Breast epithelium (tissue), 4 donors: ENCODE data around the gene PSMB11. TPM values are rescaled to one million over a fixed set of nuclear protein-coding genes. Genes with fewer than 3 reads are reported as not detected.

Source experiments
- DNase-seq, 2 donors: peaks; one replicate each; pipeline ENCODE4 v3.0.0-alpha.2; 2019; ENCODE audit warnings: low spot score in 2 of 2
- H3K27ac ChIP-seq, 2 donors: fragments of 200-600 bp; sonication (generic) in 1 of 2; one replicate each; pipeline ENCODE4 v1.5.1; 2016 to 2019; ENCODE audit warnings: mild to moderate bottlenecking in 1 of 2
- H3K27me3 ChIP-seq, 2 donors: fragments of 200-600 bp; sonication (generic) in 1 of 2; one replicate each; pipeline versions ENCODE4 v1.5.1 to v1.6.0; 2017 to 2019; ENCODE audit warnings: control low read depth in 1 of 2, mild to moderate bottlenecking in 1 of 2
- H3K36me3 ChIP-seq: fragments of 200-600 bp; one replicate; pipeline ENCODE4 v1.5.1; 2019
- H3K4me1 ChIP-seq, 2 donors: fragments of 200-600 bp; sonication (generic); one replicate each; pipeline ENCODE4 v1.5.1; 2016 to 2019; ENCODE audit warnings: control low read depth in 1 of 2
- H3K4me3 ChIP-seq, 3 donors: fragments of 200-600 bp; sonication (generic); 1 replicate in 2 of 3; 2 replicates in 1 of 3; pipeline ENCODE4 v1.5.1; 2016 to 2019; ENCODE audit warnings: mild to moderate bottlenecking in 3 of 3, moderate library complexity in 2 of 3
- H3K9me3 ChIP-seq, 2 donors: fragments of 200-600 bp; sonication (generic) in 1 of 2; one replicate each; pipeline ENCODE4 v1.5.1; 2016 to 2019; ENCODE audit warnings: control low read depth in 1 of 2
- CTCF ChIP-seq, 3 donors: fragments of 450-650 bp; IDR thresholded peaks; one replicate each; pipeline ENCODE4 v1.5.1; 2016 to 2017; ENCODE audit warnings: antibody characterized with exemption in 3 of 3, mild to moderate bottlenecking in 3 of 3, moderate library complexity in 3 of 3
- POLR2A ChIP-seq: fragments of 450-650 bp; IDR thresholded peaks from one replicate; pipeline ENCODE4 v1.6.1; 2016; ENCODE audit warnings: antibody characterized with exemption, mild to moderate bottlenecking, moderate library complexity
- POLR2AphosphoS5 ChIP-seq, 3 donors: sonication (generic); formaldehyde crosslinking; IDR thresholded peaks; one replicate each; pipeline ENCODE4 v1.6.1; 2017; ENCODE audit warnings: antibody characterized with exemption in 3 of 3
- intact Hi-C: fragments of 100-400 bp; cut with DNase I; formaldehyde crosslinking; loops from one replicate; pipeline ENCODE4 v1.15.1; 2023; ENCODE audit warnings: low total_unique reads
- total RNA-seq, 3 donors: library from RNA; depleted of rRNA; stranded (reverse); fragments of >200 nt; gene quantifications; one replicate each; pipeline ENCODE4 v1.1.0, GENCODE V29; 2016

Gene PSMB11
- total RNA-seq, 3 donors from 2014 or later, result not detected

- no peaks in the 10 kb centered on the region for H3K4me1 ChIP-seq
- H3K4me3 ChIP-seq, result no peak overlapping the region
- no peaks in the 10 kb centered on the region for H3K9me3 ChIP-seq
- intact Hi-C loops, result no loop called here
- H3K27ac ChIP-seq, result no peak overlapping the region
- H3K36me3 ChIP-seq, result no peaks in the 10 kb centered on the region
- DNase-seq, result no peak
- no peaks in the 10 kb centered on the region for H3K27me3 ChIP-seq
- no peak for TF ChIP-seq CTCF (IDR thresholded peaks at IDR 0.05)
- no peak for TF ChIP-seq POLR2AphosphoS5 (IDR thresholded peaks at IDR 0.05)
- TF ChIP-seq POLR2A, result no peak
Observed at GRCh38 chr14:23044840-23045239, 2.8 kb downstream of the PSMB11 start.

GRCh38 chr14:23045419-23046357 is 3.7 kb downstream of the PSMB11 start:
- H3K4me1 ChIP-seq, result no peaks in the 10 kb centered on the region
- no peaks in the 10 kb centered on the region for H3K27me3 ChIP-seq
- no peak overlapping the region for H3K27ac ChIP-seq
- DNase-seq, result no peak
- H3K9me3 ChIP-seq, result no peaks in the 10 kb centered on the region
- TF ChIP-seq CTCF (IDR thresholded peaks at IDR 0.05) (no peak), POLR2AphosphoS5 (IDR thresholded peaks at IDR 0.05) (no peak), POLR2A (no peak)
- H3K4me3 ChIP-seq, result no peak overlapping the region
- intact Hi-C loops, result no loop called here
- no peaks in the 10 kb centered on the region for H3K36me3 ChIP-seq

DNA sequence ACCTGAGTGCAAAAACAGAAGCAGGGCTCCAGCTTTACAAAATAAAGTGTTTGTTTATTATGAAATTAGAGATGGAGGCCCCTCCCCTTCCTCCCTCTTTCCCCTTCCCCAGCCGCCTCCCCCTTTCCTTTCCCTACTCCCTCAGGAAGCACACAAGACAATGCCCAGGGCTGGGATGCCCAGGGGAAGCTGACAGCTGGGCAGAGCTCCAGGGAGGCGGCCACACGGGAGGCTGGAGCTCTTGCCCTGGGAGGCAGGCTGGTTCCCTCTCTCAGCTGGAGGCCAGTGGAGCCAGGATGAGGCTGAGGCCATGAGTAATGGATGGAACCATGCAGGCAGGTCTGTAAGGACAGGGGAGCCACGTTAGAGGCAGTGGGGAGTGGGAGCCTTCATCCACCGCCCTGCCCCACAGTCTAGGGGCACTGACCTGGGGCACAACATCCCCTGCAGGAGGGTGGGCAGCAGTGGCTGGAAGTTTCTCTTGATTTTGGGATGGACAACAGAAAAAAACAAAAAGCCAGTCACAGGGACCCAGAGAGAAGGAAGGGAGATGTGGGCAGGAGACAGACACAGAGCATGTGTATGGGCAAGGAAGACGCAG is 5.1 kb downstream of the PSMB11 start:
- no peak for TF ChIP-seq CTCF (IDR thresholded peaks at IDR 0.05)
- no peak for TF ChIP-seq POLR2AphosphoS5 (IDR thresholded peaks at IDR 0.05)
- TF ChIP-seq POLR2A, result no peak
- no peak overlapping the region for H3K4me3 ChIP-seq
- no peak for DNase-seq
- H3K36me3 ChIP-seq, result no peaks in the 10 kb centered on the region
- H3K27ac ChIP-seq, result no peak overlapping the region
- H3K4me1 ChIP-seq, result no peaks in the 10 kb centered on the region
- intact Hi-C loops, result no loop called here
- H3K27me3 ChIP-seq, result no peaks in the 10 kb centered on the region
- no peaks in the 10 kb centered on the region for H3K9me3 ChIP-seq

DNA sequence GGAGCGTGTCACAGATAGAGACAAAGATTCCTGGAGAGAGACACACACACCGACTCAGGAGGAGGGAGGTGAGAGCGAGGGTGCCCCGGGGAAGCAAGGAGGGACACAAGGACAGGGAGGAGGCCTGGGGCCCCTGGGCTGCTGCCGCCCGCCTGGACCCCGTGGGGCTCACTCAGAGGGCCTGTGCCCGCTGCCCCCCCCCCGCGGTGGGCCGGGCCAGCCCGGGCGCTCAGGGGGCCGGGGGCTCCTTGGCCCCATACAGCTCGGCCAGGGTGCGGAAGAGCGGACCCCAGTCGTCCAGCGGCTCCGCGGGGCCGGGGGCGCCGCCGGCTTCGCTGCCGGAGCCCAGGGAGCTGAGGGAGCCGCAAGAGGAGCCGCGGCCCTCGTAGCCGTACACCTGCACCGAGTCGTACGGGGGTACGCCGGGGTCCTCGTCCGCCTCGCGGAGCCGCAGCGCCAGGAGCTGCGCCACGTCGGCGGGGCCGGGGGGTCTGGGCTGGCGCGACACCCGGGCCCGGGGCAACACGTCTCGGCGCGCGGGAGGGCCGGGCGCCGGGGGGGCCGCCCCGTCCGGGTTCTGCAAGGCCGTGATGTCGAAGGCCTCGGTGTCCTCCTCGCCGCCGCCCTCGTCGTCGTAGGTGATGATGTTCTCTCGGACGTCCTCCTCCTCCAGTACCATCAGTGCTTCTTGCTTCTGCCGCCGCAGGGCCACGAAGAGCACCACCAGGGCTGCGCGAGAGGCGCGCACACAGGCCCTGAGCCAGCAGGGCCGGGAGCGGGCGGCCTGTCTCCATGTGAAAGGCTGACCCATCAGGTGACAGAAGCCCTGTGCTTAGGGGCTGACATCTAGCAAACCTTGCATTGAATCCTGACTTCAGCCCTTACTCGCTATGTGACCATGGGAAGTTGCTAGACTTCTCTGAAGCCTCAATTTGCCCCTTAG is 6.0 kb downstream of the PSMB11 start:
- intact Hi-C loops, result no loop called here
- no peak overlapping the region for H3K27ac ChIP-seq
- no peaks in the 10 kb centered on the region for H3K27me3 ChIP-seq
- H3K4me1 ChIP-seq, result no peaks in the 10 kb centered on the region
- no peak for TF ChIP-seq CTCF (IDR thresholded peaks at IDR 0.05)
- TF ChIP-seq POLR2A, result no peak
- no peak for TF ChIP-seq POLR2AphosphoS5 (IDR thresholded peaks at IDR 0.05)
- no peak overlapping the region for H3K4me3 ChIP-seq
- H3K36me3 ChIP-seq, result no peaks in the 10 kb centered on the region
- DNase-seq, result no peak
- no peaks in the 10 kb centered on the region for H3K9me3 ChIP-seq
